T1000 (cell line): ENCODE results near the gene MVB12B.

Experiments used
- DNase-seq: peaks from one replicate; lab custom pipeline; 2025; ENCODE audit warnings: mixed read lengths; lab: John Stamatoyannopoulos, UW

Gene MVB12B

GRCh38 chr9:126303488-126303887 is 23.1 kb upstream of the MVB12B start:
- no peak for DNase-seq

- no peak for DNase-seq
Measured at GRCh38 chr9:126304207-126304970, 22.2 kb upstream of the MVB12B start.

- no peak for DNase-seq
Measured at GRCh38 chr9:126304971-126305320, 21.7 kb upstream of the MVB12B start.

- DNase-seq, result no peak
Measured at GRCh38 chr9:126306071-126306647, 20.5 kb upstream of the MVB12B start.

- no peak for DNase-seq
Measured at GRCh38 chr9:126307322-126308061, 19.1 kb upstream of the MVB12B start.

- no peak for DNase-seq
Measured at GRCh38 chr9:126309427-126310189, 17.0 kb upstream of the MVB12B start.

GRCh38 chr9:126312584-126313551 is 13.8 kb upstream of the MVB12B start:
- DNase-seq, result no peak

- DNase-seq, result no peak
Measured at GRCh38 chr9:126316085-126316655, 10.5 kb upstream of the MVB12B start.

- no peak for DNase-seq
Measured at GRCh38 chr9:126317513-126317912, 9.1 kb upstream of the MVB12B start.

- DNase-seq, result no peak
Measured at GRCh38 chr9:126318858-126319257, 7.8 kb upstream of the MVB12B start.

GRCh38 chr9:126319671-126320070 is 7.0 kb upstream of the MVB12B start:
- no peak for DNase-seq

GRCh38 chr9:126320158-126320922 is 6.3 kb upstream of the MVB12B start:
- DNase-seq, result no peak

GRCh38 chr9:126321742-126322141 is 4.9 kb upstream of the MVB12B start:
- no peak for DNase-seq

GRCh38 chr9:126325821-126326220 is 808 bp upstream of the MVB12B start:
- DNase-seq, result no peak

- no peak for DNase-seq
Measured at GRCh38 chr9:126327006-126327713, 531 bp downstream of the MVB12B start.

- no peak for DNase-seq
Measured at GRCh38 chr9:126327714-126328185, 1.1 kb downstream of the MVB12B start.

GRCh38 chr9:126328407-126328806 is 1.8 kb downstream of the MVB12B start:
- no peak for DNase-seq

- no peak for DNase-seq
Measured at GRCh38 chr9:126329476-126330275, 3.0 kb downstream of the MVB12B start.
